Osteocyte (in vitro differentiated cells): ENCODE results near the gene DCUN1D5. TPM values are rescaled to one million over a fixed set of nuclear protein-coding genes. Genes with fewer than 3 reads are reported as not detected.

Experiments used
- DNase-seq: peaks from one replicate; pipeline ENCODE4 v3.0.0; 2021; ENCODE audit warnings: mixed read lengths; ENCODE audit not compliant: unreplicated experiment; ENCODE audit errors: extremely low spot score
- H3K27ac Mint-ChIP-seq: one replicate; pipeline ENCODE4 v1.8.0; 2021; ENCODE audit warnings: mild to moderate bottlenecking, mixed read lengths; ENCODE audit not compliant: unreplicated experiment
- H3K27me3 Mint-ChIP-seq: one replicate; pipeline ENCODE4 v1.8.0; 2021; ENCODE audit warnings: mixed read lengths; ENCODE audit not compliant: unreplicated experiment
- H3K36me3 Mint-ChIP-seq: one replicate; pipeline ENCODE4 v1.8.0; 2021; ENCODE audit warnings: mixed read lengths; ENCODE audit not compliant: unreplicated experiment
- H3K4me1 Mint-ChIP-seq: one replicate; pipeline ENCODE4 v1.8.0; 2021; ENCODE audit warnings: mixed read lengths; ENCODE audit not compliant: unreplicated experiment
- H3K4me3 Mint-ChIP-seq: one replicate; pipeline ENCODE4 v1.8.0; 2021; ENCODE audit warnings: mild to moderate bottlenecking, moderate library complexity, mixed read lengths; ENCODE audit not compliant: unreplicated experiment
- H3K9me3 Mint-ChIP-seq: one replicate; pipeline ENCODE4 v1.8.0; 2021; ENCODE audit warnings: mixed read lengths; ENCODE audit not compliant: unreplicated experiment
- total RNA-seq: library from RNA; stranded (reverse); gene quantifications from 2 replicates; pipeline ENCODE4 v1.2.1, GENCODE V29; 2021
- TF ChIP-seq, protein P1 (sequence below): fragments of 200-600 bp; sonication (generic); IDR thresholded peaks from 2 replicates; pipeline ENCODE4 v1.5.0; 2021; ENCODE audit warnings: antibody characterized with exemption, mild to moderate bottlenecking, moderate library complexity

Gene DCUN1D5
- total RNA-seq, 1 donor from 2014 or later, result 29.1 TPM

GRCh38 chr11:103051151-103051801, 40.7 kb downstream of the DCUN1D5 start:
- H3K36me3 Mint-ChIP-seq, result no peaks in the 10 kb centered on the region
- peaks cover 20% of the 10 kb centered on the region for H3K4me1 Mint-ChIP-seq
- H3K4me3 Mint-ChIP-seq, result no peak overlapping the region
- TF ChIP-seq, protein P1, sequence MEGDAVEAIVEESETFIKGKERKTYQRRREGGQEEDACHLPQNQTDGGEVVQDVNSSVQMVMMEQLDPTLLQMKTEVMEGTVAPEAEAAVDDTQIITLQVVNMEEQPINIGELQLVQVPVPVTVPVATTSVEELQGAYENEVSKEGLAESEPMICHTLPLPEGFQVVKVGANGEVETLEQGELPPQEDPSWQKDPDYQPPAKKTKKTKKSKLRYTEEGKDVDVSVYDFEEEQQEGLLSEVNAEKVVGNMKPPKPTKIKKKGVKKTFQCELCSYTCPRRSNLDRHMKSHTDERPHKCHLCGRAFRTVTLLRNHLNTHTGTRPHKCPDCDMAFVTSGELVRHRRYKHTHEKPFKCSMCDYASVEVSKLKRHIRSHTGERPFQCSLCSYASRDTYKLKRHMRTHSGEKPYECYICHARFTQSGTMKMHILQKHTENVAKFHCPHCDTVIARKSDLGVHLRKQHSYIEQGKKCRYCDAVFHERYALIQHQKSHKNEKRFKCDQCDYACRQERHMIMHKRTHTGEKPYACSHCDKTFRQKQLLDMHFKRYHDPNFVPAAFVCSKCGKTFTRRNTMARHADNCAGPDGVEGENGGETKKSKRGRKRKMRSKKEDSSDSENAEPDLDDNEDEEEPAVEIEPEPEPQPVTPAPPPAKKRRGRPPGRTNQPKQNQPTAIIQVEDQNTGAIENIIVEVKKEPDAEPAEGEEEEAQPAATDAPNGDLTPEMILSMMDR, result no peak
- no peaks in the 10 kb centered on the region for H3K9me3 Mint-ChIP-seq
- no peaks in the 10 kb centered on the region for H3K27me3 Mint-ChIP-seq
- peak overlapping the region; percentile 9 for H3K27ac Mint-ChIP-seq
- DNase-seq, result no peak

DNA sequence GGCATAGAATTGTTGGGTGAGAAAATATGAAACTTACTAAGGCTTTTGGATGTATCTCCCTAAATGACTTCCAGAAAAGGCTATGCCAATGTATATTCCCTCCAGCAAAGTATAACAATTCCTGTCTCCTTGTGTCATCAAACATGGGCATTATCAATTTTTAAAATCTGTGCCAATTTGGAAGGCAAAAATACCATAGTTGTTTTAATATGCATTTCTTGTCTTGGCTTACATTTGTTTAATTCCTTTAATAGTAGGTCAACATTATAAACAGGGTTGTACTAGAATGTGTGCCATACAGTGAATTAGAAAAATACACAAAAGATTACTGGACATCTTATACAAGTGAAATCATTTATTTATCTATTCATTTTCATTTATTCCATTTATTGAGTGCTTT, 41.6 kb downstream of the DCUN1D5 start:
- DNase-seq, result no peak
- H3K36me3 Mint-ChIP-seq, result no peaks in the 10 kb centered on the region
- TF ChIP-seq, protein P1, result no peak
- H3K27ac Mint-ChIP-seq, result no peak overlapping the region
- no peaks in the 10 kb centered on the region for H3K27me3 Mint-ChIP-seq
- no peaks in the 10 kb centered on the region for H3K9me3 Mint-ChIP-seq
- peaks cover 20% of the 10 kb centered on the region for H3K4me1 Mint-ChIP-seq
- no peak overlapping the region for H3K4me3 Mint-ChIP-seq

GRCh38 chr11:103047837-103048236, 44.1 kb downstream of the DCUN1D5 start:
- Mint-ChIP-seq H3K4me3 (no peak overlapping the region), H3K4me1 (peaks cover 18% of the 10 kb centered on the region), H3K27ac (no peak overlapping the region), H3K27me3 (no peaks in the 10 kb centered on the region), H3K9me3 (no peaks in the 10 kb centered on the region), H3K36me3 (no peaks in the 10 kb centered on the region)
- no peak for DNase-seq
- TF ChIP-seq, protein P1, result no peak

DNA sequence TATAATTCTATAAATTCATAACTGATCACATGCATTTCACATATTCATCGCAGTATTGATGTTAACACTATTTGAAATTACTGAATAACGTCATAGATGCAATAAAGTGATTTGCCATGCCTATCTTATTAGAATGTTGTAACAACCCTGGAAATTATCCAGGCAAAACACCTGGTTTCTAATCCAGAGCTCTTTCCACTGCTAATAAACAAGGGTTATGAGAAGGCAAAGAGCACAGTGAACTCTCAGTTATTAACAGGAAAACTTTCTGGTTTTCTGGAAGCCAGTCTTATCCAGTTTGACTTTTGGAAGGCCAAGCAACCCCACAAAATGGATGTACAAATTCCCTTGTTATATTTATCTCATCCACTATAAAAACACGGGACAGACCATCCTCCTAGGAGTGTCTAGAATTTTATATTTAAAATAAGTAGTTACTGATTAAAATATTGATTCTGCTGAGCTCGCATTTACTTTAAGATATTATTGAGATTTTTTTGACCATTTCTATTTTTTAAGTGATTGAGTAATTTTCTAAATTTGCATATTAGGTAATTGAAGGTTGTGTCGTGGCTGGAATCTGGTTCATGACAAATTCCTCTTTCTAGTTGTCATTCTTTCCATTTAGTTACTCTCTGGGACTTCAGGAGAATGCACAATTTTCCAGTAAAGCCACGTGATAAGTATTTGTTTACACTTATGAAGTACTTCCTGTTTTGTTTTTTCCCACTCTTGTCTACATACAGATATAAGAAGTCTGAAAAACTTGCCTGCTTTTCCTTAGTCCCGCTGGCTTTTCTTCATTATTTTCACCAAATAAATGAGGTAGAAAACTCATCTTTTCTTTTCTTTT, 47.9 kb downstream of the DCUN1D5 start:
- no peaks in the 10 kb centered on the region for H3K27me3 Mint-ChIP-seq
- no peaks in the 10 kb centered on the region for H3K9me3 Mint-ChIP-seq
- H3K36me3 Mint-ChIP-seq, result no peaks in the 10 kb centered on the region
- no peak overlapping the region for H3K27ac Mint-ChIP-seq
- TF ChIP-seq, protein P1, result no peak
- H3K4me3 Mint-ChIP-seq, result no peak overlapping the region
- no peak for DNase-seq
- no peaks in the 10 kb centered on the region for H3K4me1 Mint-ChIP-seq

GRCh38 chr11:103042161-103042560, 49.8 kb downstream of the DCUN1D5 start:
- TF ChIP-seq, protein P1, result no peak
- Mint-ChIP-seq H3K27ac (no peak overlapping the region), H3K27me3 (no peaks in the 10 kb centered on the region), H3K9me3 (no peaks in the 10 kb centered on the region), H3K36me3 (no peaks in the 10 kb centered on the region), H3K4me3 (no peak overlapping the region), H3K4me1 (no peaks in the 10 kb centered on the region)
- no peak for DNase-seq
